ENCODE results near the gene GNG10.

DNA sequence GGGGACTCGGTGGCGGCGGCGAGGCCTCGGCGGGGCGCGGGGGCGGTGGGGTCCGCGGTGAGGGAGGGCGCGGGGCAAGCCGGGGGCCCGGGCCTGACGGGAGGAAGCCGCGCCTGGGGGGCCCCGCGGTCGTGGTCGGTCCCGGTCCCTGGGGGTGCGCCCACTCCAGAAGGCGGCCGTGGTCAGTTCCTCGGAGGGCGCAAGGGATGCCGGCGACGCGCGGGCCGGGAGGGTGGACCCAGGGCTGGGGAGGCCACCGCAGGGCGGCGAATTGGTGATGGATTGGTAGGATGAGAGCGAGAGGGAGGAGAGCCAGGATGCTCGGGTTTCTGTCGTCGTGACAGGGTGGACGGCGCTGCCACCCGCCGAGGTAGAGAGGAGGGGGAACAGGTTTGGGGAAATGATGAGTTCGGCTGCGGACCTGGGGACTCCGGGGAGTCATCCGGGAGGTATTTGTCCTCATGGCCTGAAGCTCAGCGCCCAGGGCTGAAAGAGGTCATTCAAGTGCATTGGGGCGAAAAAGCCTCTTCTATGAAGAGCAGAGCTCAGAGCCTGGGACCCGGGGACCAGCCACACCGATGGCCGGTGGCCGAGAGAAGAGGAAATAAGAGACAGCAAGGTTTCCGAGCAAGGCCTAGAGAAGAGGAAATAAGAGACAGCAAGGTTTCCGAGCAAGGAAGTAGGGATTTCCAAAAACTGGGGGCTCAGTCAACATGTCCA is 557 bp downstream of the GNG10 start:
- TF ChIP-seq, protein P1, sequence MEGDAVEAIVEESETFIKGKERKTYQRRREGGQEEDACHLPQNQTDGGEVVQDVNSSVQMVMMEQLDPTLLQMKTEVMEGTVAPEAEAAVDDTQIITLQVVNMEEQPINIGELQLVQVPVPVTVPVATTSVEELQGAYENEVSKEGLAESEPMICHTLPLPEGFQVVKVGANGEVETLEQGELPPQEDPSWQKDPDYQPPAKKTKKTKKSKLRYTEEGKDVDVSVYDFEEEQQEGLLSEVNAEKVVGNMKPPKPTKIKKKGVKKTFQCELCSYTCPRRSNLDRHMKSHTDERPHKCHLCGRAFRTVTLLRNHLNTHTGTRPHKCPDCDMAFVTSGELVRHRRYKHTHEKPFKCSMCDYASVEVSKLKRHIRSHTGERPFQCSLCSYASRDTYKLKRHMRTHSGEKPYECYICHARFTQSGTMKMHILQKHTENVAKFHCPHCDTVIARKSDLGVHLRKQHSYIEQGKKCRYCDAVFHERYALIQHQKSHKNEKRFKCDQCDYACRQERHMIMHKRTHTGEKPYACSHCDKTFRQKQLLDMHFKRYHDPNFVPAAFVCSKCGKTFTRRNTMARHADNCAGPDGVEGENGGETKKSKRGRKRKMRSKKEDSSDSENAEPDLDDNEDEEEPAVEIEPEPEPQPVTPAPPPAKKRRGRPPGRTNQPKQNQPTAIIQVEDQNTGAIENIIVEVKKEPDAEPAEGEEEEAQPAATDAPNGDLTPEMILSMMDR (IDR thresholded peaks at IDR 0.05): no peak
- no peak for TF ChIP-seq ZFX (IDR thresholded peaks at IDR 0.05; ENCODE audit: borderline replicate concordance)

Data from 22Rv1 (cell line).